A673 (cell line): ENCODE results near the gene ATF7IP2.

Experiments
- CTCF ChIP-seq: fragments of 300-800, 200-600 bp; sonication (generic); conservative IDR thresholded peaks from 2 replicates; pipeline ENCODE4 v1.5.1; 2017; ENCODE audit warnings: low read depth, mild to moderate bottlenecking, antibody characterized with exemption, low read length, moderate library complexity, mixed read lengths
- EZH2 ChIP-seq: fragments of 200-600 bp; sonication (generic); IDR thresholded peaks from 2 replicates; pipeline ENCODE4 v1.6.1; 2017; ENCODE audit warnings: borderline replicate concordance, low read depth, mild to moderate bottlenecking, mixed read lengths, antibody characterized with exemption, low read length; ENCODE audit not compliant: poor library complexity, severe bottlenecking

- TF ChIP-seq CTCF, result no peak
- TF ChIP-seq EZH2, result no peak
Measured at GRCh38 chr16:10502776-10503175, 116.9 kb downstream of the ATF7IP2 start.
